Coronary artery (tissue), 2 donors: ENCODE measurements around the gene FAAP20.

Experiments
- DNase-seq: peaks from one replicate; pipeline ENCODE4 v3.0.0-alpha.2; 2017; ENCODE audit warnings: low spot score
- H3K27ac ChIP-seq, 2 donors: fragments of 200-600 bp; sonication (generic); one replicate each; pipeline ENCODE4 v1.5.1; 2016 to 2019
- H3K4me3 ChIP-seq: fragments of 200-600 bp; sonication (generic); 2 replicates; pipeline ENCODE4 v1.5.1; 2016; ENCODE audit warnings: mild to moderate bottlenecking, moderate library complexity
- CTCF ChIP-seq: fragments of 200-600 bp; sonication (generic); IDR thresholded peaks from one replicate; pipeline ENCODE4 v1.5.1; 2019; ENCODE audit warnings: antibody characterized with exemption

Gene FAAP20

DNA sequence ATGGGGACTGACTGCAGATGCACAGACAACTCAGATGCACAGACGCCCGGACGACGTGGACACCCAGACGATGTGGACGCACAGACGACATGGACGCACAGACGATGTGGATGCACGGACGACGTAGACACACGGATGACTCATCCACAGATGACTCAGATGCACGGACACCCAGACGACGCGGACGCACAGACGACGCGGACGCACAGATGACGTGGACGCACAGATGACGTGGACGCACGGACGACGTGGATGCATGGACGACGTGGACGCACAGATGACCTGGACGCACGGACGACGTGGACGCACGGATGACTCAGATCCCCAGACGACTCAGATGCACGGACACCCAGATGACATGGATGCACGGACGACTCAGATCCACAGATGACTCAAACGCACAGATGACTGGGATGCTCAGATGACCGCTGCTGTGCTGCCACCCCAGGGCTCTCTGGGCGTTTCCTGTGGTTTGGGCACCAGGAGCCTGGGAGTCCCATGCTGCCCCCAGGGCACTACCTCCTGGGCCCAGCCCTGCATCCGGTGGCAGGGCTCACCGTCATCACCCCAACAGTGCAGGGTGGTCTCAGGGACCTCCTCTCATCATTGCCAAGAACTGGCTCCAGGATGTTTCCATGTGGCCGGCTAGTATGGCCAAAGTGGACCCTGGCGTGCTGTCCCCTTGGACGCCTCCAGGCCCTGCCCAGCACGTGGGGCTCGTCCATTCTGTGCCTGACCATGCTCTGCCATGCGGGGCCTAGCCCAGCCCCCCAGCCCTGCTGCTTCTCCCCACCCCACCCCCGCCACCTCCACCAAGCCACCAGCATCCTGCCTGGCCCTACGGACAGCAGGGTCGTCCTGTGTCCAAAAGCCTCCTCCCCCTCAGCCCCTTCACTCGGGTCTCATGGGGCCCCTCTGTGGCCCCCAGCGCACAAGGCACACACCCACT, 14.0 kb downstream of the FAAP20 start:
- H3K4me3 ChIP-seq = no peak overlapping the region
- DNase-seq = no peak
- no peak for TF ChIP-seq CTCF
- no peak overlapping the region for H3K27ac ChIP-seq

- TF ChIP-seq CTCF = no peak
- no peak overlapping the region for H3K27ac ChIP-seq
- H3K4me3 ChIP-seq = no peak overlapping the region
- no peak for DNase-seq
Measured at GRCh38 chr1:2179283-2180013, 15.1 kb downstream of the FAAP20 start.

GRCh38 chr1:2178875-2179274, 15.7 kb downstream of the FAAP20 start:
- TF ChIP-seq CTCF = no peak
- DNase-seq = no peak
- Histone ChIP-seq H3K4me3 (no peak overlapping the region), H3K27ac (no peak overlapping the region)

DNA sequence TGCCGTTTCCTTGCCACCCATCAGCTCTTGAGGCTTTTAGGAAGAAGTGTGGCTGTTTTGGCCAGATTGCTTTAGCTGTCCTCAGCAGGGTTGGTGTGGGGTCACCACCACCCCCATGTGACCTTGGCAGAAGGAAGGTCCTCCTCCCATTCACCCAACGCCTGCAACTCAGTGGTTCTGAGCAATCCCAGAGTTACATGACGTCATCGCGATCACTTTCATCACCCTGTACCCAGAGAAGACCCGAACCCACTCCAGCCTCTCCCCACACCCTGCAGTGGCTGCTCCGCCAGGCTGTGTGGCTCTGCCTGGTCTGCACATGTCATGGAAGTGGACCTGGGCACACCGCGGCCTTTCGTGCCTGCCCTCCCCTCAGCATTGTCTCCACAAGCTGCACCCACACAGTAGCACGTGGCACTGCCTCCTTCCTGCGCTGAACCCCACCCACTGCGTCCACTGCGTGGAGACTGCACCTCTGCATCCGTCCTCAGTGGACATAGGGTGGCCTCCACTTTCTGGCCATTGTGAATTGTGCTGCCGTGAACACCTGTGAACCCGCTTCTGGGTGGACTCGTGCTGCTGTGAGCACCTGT, 16.5 kb downstream of the FAAP20 start:
- Histone ChIP-seq H3K4me3 (no peak overlapping the region), H3K27ac (no peak overlapping the region)
- TF ChIP-seq CTCF = no peak
- no peak for DNase-seq

- no peak for DNase-seq
- no peak for TF ChIP-seq CTCF
- H3K27ac ChIP-seq = no peak overlapping the region
- H3K4me3 ChIP-seq = no peak overlapping the region
Measured at GRCh38 chr1:2177541-2177940, 17.0 kb downstream of the FAAP20 start.

- no peak overlapping the region for H3K27ac ChIP-seq
- no peak for DNase-seq
- no peak for TF ChIP-seq CTCF
- no peak overlapping the region for H3K4me3 ChIP-seq
Measured at GRCh38 chr1:2176615-2177014, 18.0 kb downstream of the FAAP20 start.
